HK-2 (cell line): ENCODE measurements around the gene MARK2.
A peak's percentile ranks its signal among the peaks of the same experiment; 100 is the strongest.

ENCODE experiments used
- DNase-seq: peaks from one replicate; pipeline ENCODE4 v3.0.0-alpha.2; 2018; ENCODE audit not compliant: unreplicated experiment

MARK2 gene

DNA sequence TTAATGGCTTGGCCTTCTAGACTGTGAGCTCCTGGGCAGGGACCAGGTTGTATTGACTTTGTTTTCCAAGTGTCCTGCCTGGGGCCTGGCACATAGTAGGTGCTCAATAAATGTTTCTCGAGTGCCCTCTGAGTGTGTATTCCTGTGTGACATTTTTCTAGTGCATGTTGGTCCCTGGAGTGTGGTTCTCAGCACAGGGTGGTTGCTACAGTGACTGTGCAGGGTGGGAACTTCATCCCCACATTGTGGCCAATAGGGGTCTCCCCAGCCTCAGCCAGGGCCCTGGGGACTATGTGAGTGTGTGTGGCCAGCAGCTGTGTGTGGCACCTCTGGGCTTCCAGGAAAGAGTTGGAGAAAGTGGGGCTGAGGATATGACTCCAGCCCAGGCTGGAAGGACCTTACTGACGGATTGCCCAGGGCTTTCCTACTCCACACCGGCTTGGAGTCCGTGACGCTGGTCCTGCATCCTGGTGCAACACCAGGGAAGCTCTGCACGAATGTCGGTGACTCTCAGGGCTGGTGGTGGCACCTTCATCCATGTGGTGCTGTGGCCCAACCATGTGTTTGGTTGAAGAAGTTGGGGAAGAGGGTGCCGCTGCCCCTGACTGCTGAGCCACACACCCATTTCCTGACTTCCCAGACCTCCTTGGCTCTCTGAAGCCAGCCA lies 9.0 kb upstream of the MARK2 start:
- no peak for DNase-seq

DNA sequence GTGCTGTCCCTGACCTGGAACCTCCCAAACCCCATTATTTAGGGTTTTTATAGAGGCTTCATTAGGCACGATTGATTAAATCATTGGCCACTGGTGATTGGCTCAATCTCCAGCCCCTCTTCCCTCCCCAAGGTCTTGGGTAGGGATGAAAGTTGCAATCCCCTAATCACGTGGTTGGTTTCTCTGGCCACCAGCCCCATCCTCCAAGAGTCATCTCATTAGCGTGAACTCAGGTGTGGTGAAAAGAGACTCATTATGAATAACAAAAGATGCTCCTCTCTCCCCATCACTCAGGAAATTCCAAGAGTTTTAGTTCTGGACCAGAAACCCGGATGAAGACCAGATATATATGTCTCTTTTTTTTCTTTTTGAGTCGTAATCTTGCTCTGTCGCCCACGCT lies 7.6 kb upstream of the MARK2 start:
- no peak for DNase-seq

DNA sequence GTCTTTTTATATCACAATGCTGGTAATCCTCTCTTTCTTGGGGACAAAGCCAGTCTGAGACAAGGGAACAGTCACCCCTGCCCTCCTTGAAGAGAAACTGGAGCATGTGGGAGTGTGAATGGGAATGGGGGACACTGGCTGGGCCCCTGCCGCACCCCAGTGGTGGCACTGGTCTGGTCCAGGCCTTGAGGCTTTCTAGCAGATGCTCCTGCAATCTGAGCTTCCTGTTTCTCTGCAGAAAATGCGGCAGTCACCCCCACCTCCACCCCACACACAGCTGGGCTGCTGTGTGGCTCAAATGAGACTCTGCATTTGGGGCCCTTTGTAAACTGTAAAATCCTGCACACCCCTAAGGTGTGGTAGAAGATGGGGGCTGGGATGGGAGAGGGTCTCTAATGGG lies 6.6 kb upstream of the MARK2 start:
- DNase-seq, result no peak

- DNase-seq, result no peak
Measured at GRCh38 chr11:63833048-63833447, 5.9 kb upstream of the MARK2 start.

GRCh38 chr11:63834535-63835157 lies 4.3 kb upstream of the MARK2 start:
- DNase-seq, result no peak

GRCh38 chr11:63835158-63835545 lies 3.8 kb upstream of the MARK2 start:
- DNase-seq, result no peak

DNA sequence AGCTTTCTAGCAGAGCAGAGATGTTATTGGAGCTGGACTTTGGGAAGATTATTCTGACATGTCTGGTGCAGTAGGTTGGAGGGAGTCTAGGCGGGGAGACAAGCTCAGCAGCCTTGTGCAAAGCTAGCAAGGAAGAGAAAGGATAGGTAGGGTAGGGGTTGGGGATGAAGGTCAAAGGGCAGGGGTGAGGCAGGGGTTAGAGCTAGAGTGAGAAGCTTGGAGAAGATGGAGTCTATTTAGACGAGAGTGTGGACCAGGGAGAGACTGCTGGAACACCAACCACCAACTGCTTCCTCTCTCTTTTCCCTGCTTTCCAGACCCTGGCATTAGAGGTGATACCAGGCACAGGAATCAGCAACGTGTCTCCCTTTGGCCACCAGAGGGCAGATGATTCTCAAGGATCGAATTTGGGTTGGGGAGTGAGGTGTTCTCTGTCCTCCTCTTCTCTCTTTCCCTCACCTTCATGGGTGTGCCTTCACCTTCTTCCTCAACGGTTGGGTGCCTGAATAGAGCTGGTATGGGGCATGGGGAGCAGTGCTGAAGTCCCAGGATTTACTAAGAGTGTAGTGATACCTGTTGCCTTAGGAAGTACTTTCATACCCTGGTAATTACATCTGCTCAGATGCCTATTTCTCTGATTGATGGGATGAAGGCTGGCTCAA lies 1.8 kb upstream of the MARK2 start:
- peak; percentile 56 for DNase-seq

DNA sequence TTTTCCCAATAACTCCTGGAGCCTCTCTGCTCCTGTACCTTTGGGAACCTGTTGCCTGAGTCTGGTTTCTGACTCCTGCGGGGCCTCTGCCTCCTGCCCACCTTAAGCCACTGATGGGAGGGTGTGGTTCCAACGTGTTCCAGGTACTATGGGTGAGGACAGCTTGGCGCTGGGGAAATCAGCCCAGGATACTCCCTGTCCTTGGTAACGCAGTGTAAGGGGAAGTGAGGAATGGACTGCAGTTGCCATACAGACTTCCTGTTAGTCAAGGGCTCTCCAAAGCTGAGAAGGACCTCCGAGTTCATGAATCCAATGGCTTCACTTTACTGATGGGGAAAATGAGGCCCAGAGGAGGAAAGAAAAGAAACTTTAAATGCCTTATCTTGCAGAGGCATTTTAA lies 1.2 kb upstream of the MARK2 start:
- DNase-seq, result no peak

GRCh38 chr11:63838150-63838677 lies 696 bp upstream of the MARK2 start:
- no peak for DNase-seq

GRCh38 chr11:63839508-63840355 lies 822 bp downstream of the MARK2 start:
- DNase-seq, result no peak

DNA sequence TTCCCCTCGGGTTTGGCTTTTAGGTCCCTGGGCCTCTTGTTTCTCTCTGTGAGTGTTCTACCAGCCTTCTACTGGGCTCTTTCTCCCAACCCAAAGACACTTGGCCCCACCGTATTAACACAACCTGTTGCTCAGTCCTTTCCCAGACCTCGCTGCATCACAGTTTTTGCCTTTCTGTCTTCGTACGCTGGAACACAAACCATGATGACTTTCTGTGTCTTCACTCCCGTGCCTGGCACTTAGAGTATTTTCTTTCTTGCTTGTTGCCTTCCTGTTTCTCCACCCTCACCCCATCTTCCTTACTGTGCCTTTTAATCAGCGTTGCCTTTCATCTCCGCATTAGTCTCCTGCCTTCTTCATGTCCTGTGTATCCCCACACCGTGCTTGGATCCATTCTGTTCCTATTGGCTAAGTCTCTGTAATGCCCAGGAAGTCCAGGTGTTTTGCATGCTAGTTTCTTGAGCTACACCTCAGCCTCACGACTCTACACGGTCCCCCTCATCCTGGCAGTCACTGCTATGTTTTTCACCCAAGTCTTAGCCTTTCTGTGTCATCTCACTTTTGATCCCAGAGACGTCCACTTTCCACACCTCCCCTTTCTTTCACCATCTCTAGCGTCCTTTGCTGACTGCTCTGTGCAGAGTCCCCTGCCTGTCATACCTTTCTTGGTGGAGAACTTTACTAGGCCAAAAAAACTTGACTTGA lies 1.6 kb downstream of the MARK2 start:
- no peak for DNase-seq

DNA sequence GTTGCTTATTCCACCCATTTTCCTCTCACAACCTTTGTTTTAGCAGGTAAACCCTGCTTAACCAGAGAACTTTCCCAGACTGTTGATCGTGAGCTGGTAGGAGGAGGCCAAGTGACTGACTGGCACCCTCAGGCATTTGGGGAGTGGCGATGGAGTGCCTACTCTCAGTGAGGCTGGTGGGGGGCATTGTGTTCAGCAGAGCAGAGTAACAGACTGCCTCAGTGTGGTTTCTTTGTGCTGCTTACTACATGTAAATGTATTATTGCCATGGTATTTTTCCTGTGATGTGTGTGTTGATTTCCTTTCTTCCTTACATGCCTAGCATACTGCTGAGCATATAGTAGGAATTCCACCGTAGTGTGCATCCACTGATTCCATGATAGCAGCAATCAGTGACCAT lies 2.6 kb downstream of the MARK2 start:
- peak; percentile 27 for DNase-seq

GRCh38 chr11:63843041-63843440 lies 4.1 kb downstream of the MARK2 start:
- no peak for DNase-seq

DNA sequence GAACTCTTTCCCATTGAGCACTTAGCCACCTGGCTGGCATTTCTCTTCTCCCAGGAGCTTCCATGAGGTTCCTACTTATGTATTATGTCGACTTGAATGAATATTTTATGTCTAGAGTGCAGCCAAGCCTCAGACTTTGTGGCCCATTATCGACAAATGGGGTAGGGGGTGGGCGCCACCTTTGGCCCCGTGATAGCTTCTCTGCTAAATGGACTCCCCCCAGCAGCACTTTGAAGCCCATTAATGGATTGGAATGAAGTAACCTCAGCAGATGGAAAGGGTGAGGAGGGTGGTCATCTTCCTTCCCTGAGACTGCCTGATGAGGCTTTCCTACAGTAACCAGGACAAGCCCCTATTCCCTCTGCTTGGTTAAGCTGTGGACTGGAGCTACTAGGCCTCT lies 5.9 kb downstream of the MARK2 start:
- no peak for DNase-seq

DNA sequence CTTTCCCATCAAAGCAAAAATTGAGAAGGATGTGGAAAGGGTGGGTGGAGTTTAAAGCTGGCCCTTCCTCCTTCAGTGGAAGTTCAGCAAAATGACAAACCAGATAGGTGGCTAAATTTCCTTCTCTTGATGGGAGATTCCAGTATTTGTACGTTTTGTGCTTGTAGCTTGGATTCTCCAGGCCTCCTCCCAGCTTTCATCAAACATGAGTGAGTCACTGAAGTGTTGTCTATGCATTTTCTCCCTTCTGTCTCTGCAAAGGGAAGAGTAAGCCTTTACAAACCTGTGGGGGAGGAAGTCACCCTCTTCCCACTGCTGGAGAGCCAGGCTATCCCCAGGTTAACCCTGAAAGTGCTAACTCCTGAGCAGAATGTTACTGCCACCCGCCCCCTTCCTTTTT lies 6.4 kb downstream of the MARK2 start:
- DNase-seq, result peak; percentile 13

DNA sequence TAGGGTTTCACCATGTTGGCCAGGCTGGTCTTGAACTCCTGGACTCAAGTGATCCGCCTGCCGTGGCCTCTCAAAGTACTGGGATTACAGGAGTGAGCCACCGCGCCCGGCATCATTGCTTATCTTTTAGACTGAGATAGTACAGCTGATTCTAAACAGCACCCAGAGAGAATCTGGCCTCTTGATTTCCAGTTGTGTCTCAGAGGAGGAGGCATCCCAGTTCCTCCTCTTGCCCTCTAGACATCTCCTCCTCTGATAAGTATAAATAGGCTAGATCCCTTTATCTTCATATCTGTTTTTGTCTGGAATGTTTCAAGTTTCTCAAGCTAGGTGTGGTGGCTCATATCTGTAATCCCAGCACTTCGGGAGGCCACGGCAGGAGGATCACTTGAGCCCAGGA lies 7.0 kb downstream of the MARK2 start:
- DNase-seq, result no peak

DNA sequence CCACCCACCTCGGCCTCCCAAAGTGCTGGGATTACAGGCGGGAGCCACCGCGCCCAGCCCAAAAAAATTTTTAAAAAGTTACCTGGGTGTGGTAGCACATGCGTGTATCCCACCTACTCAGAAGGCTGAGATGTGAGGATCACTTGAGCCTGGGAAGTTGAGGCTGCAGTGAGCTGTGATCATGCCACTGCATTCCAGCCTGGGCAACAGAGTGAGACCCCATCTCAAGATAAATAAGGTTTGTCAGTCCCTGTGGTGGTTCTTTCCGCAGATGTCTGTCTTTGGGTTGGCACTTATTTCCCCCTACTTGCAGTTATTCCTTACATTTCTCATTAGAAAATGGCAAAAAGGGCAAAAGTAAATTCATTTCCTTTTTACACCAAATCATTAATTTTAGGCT lies 8.0 kb downstream of the MARK2 start:
- no peak for DNase-seq

- DNase-seq, result no peak
Measured at GRCh38 chr11:63847363-63847762, 8.5 kb downstream of the MARK2 start.

DNA sequence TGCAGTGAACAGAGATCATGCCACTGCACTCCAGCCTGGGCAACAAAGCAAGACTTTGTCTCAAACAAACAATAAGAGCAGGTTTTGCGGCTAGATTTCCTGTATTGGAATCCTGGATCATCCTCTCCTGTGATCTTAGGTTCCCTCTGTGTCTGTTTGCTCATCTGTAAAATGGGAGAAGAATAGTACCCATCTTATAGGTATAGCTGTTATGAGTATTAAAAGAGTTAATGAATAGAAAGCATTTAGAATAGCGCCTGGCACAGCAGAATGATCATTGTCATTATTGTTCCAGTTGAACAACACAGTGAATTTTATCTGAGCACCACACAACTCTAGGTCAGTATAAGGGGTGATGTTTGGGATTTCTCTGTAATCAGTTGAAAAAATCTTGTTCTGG lies 10.8 kb downstream of the MARK2 start:
- no peak for DNase-seq

DNA sequence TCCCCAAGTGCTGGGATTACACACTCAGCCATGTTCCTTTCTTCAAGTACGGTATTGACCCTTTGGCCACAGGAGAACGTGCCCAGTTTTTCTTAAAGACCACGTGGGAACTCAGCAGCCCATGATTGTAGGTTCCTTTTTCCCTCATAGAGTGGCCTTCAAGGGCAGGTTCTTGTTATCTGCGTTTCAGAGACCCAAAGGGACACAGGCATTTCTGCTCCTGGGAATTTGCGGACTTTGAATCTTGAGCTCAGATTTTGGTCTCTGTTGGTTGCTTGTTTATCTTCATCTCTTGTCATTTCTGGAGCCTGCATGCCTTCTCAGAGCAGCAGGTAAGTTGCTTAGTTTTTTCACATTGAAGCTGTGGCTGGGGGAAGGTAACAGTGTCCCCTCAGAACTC lies 12.0 kb downstream of the MARK2 start:
- DNase-seq, result no peak

GRCh38 chr11:63851364-63851763 lies 12.5 kb downstream of the MARK2 start:
- DNase-seq, result no peak

- DNase-seq, result no peak
Measured at GRCh38 chr11:63853476-63853875, 14.6 kb downstream of the MARK2 start.
